Measurements from ENCODE around the gene PRXL2C.
A peak's percentile ranks its signal among the peaks of the same experiment; 100 is the strongest.
"Not testable (repeated sequence)": the region's sequence is repeated elsewhere in the genome, so short reads cannot be mapped to it uniquely, and the experiment has no call there.

Gene PRXL2C

DNA sequence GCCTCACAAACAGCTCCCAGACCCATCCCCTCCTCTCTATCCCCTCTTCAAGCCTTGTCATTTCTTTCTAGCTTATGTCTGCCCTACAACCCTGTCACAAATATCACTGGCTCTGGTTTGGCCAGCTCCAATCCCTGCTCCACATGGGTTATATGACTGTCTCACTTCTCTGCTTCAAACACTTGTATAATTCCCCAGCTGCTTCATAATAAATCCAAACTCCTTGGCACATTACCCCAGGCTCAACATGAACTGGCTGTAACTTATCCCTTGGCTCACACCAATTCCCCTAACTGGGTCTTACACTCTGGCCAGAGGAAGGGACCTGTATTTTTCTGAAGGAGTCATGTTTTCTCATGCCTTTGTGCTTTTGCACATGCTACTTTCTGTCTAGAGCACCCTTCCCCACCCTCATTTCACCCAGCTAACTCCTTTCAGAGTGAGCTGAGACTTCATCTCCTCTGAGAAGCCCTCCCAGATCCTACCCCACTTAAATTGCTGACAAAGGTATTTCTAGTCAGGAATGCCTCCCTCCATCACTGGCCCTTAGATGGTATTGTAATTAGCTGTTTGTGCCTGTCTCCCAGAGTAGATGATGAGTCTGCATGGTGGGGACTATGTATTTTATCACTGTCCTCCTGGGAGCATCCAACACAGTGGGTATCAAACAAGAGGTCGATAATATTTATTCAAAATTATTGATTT is 5.3 kb downstream of the PRXL2C start:
- FAIRE-seq, result no peak
- DNase-seq (ENCODE audit: low spot score), result no peak

DNA sequence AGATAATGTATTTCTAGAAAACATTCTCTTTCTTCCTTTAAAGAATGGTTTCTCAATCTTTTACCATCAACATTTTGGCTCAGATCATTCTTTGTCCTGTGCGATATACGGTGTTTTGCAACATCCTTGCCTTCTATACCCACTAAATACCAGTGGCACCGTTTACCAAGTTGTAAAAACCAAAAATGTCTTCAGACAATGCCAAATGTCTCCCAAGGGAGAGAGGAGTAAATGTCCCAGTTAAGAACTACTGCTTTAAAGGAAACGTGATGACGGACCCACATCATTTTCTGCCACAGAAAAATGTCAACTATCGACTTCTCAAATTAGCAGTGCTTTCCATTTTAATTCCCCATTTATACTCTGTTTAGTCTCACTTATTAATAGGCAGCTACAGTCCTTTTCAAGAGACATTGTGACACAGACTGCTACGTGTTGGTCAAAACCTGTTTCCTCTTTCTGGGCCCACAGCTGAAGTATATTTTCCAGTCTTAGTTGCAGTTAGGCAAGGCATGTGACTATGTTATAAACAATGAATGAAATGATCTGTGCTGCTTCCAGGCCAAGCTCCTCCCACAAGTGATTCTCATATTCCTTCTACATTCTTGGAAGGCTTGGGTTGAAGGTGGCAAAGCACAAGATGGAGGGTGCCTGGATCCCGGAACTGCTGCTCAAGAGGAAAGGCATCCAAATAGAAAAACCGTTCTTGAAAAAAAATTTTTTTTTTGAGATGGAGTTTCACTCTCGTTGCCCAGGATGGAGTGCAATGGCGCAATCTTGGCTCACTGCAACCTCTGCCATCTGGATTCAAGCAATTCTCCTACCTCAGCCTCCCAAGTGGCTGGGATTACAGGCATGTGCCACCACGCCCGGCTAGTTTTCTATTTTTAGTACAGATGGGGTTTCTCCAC is 8.8 kb downstream of the PRXL2C start:
- FAIRE-seq, result no peak
- no peak for DNase-seq (ENCODE audit: low spot score)

DNA sequence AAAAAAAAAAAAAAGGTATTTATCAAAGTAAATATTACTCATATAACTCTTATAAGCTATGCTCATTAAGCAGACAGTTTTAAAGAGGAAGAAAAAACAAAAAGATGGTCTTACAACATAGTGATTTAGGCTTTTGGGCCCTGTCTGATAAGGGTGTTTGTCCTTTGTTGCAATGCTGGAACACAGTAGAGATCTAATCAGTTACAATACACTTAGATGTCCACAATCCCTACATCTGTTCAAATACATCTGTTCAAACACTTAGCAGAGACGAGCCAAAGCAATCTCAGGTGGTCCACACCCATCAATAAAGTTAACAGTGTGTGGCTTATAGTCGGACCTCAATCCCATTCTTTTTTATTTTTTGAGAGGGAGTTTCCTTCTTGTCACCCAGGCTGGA is 11.0 kb downstream of the PRXL2C start:
- DNase-seq (ENCODE audit: low spot score), result no peak
- no peak for FAIRE-seq

- FAIRE-seq (no peak), DNase-seq (ENCODE audit: low spot score) (no peak)
Measured at GRCh38 chr9:96641514-96641913, 13.6 kb downstream of the PRXL2C start.

DNA sequence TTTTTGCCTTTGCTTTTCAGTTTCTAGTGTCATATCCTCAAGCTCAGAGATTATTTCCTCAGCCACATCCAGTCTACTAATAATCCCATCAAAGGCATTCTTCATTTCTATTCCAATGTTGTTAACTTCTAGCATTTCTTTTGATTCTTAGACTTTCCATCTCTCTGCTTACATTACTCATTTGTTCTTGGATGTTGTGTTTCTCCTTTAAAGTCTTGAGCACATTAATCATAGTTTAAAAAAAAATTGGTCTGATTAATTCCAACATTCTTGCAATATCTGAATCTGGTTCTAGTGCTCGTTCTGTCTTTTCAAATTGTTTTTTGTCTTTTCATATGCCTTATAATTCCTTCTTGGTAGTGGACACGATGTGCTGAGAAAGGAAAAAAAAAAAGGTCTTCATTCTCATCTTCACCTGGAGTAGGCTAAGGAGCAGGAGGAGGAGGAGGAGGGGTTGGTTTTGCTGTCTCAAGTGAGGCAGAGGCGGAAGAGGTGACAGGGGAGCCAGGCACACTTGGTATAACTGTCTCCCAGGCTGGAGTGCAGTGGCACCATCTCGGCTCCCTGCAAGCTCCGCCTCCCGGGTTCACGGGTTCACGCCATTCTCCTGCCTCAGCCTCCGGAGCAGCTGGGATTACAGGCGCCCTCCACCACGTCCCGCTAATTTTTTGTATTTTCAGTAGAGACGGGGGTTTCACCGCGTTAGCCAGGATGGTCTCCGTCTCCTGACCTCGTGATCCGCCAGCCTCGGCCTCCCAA is 16.3 kb downstream of the PRXL2C start:
- no peak for FAIRE-seq

DNA sequence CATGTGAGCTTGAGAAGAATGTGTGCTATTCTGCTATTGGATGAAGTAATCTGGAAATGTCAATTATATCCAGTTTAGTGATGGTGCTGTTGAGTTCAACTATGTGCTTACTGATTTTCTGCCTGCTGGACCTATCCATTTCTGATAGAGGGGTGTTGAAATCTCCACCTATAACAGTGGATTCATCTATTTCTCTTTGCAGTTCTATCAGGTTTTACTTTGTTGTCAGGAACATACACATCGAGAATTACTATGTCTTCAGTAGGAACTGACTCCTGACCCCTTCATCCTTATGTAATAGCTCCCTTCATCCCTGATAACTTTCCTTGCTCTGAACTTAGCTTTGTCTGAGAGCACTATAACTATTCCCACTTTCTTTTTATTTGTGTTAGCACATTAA is 18.7 kb downstream of the PRXL2C start:
- no peak for FAIRE-seq
- DNase-seq (ENCODE audit: low spot score), result no peak

More for the DNA sequence above, 16.3 kb downstream of the PRXL2C start:
- DNase-seq (ENCODE audit: low spot score), result no peak

DNA sequence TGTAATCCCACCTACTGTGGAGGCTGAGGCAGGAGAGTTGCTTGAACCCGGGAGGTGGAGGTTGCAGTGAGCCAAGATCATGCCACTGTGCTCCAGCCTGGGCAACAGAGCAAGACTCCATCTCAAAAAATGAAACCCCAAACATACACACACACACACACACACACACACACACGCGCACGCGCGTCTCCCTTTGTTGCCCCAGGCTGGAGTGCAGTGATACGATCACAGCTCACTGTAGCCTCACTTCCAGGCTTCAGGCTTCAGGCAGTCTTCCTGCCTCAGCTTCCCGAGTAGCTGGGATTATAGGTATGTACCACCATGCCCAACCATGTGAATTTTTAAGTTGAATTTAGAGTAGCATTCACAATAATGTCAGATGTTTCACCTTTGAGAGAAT is 21.5 kb downstream of the PRXL2C start:
- not testable (repeated sequence) for FAIRE-seq; DNase-seq (ENCODE audit: low spot score)

GRCh38 chr9:96626912-96627311 is 28.2 kb downstream of the PRXL2C start:
- no peak for FAIRE-seq

DNA sequence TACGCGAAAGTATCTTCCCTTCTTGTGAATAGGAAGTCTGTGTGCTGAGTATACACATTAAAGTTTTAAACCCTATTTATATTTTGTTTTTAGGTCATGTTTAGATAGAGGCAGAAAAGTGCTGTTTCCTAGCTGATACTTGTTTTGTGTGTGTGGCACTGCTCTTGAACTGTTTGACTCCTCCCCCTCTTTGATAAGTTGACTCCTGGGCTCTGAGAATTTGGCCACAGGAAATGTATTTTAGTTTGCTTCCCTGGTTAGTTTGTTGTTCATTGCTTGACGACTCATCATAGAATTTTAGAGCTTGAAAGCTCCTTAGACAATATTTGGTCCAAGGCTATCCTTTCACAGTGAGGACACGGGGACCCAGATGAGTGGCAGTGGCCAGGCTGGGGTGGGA is 33.5 kb downstream of the PRXL2C start:
- FAIRE-seq, result no peak
- DNase-seq (ENCODE audit: low spot score), result no peak

More at GRCh38 chr9:96626912-96627311, 28.2 kb downstream of the PRXL2C start:
- no peak for DNase-seq (ENCODE audit: low spot score)

DNA sequence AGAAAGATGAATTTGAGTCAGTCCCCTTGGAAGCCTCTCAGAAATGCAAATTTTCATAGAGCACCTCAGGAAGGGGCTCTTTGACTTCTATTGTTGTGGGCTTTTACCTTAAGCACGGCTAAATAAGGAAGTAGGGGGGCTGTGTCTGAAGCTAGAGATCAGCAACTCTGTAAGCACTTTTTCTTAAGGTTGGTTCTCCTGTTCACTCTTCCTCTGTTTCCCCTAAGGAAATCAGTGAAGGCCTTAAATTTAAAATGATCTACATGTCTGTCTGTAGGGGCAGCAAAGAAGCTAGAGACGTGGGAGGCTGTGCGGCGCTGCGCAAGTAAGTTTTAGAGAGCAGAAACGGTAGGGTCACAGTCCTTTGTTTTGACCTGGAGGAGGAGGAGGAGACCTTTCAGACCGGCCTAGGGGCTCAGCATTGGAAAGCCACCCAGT is 34.3 kb downstream of the PRXL2C start:
- DNase-seq (ENCODE audit: low spot score) (no peak), FAIRE-seq (no peak)

DNA sequence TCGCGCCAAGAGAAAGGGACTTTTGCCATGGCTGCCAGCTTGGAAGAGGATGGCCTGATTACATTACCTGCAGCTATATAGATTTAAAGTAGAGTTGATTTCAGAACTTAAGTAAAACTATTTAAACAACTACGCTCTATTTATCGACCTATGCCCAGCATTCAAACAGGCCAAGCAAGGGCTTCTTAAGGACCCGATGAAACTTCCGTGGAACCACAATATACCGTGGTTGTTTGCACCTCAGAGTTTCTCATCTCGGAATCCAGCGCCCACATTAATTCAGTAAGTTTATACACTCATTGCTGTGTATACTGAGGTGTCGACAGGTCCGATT is 35.0 kb downstream of the PRXL2C start:
- no peak for DNase-seq (ENCODE audit: low spot score)
- FAIRE-seq, result no peak

GRCh38 chr9:96619491-96620180 is 35.5 kb downstream of the PRXL2C start, which contains the start of gene CDC14B:
CDC14B (minus strand) TSS chr9:96619843; CDS start chr9:96619378, 465 bp downstream.
- DNase-seq (ENCODE audit: low spot score) (peak; percentile 85), FAIRE-seq (peak; percentile 55)

DNA sequence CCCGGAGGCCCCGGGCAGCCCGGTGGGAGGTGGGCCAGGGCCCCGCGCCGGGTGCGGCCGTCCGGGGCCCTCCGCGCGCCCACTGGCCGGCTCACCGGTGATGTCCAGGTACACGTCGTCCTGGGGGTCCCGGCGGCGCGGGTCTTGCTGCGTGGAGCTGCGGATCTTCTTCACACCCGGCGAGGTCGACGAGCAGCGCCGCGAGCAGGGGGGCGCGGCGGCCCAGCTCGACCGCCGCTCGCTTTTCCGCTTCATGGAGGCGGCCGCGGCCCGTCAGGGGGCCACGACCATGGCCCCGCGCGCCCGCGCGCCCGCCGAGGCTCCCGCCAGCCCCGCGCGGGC is 36.0 kb downstream of the PRXL2C start:
- no peak for FAIRE-seq
- DNase-seq (ENCODE audit: low spot score), result no peak

DNA sequence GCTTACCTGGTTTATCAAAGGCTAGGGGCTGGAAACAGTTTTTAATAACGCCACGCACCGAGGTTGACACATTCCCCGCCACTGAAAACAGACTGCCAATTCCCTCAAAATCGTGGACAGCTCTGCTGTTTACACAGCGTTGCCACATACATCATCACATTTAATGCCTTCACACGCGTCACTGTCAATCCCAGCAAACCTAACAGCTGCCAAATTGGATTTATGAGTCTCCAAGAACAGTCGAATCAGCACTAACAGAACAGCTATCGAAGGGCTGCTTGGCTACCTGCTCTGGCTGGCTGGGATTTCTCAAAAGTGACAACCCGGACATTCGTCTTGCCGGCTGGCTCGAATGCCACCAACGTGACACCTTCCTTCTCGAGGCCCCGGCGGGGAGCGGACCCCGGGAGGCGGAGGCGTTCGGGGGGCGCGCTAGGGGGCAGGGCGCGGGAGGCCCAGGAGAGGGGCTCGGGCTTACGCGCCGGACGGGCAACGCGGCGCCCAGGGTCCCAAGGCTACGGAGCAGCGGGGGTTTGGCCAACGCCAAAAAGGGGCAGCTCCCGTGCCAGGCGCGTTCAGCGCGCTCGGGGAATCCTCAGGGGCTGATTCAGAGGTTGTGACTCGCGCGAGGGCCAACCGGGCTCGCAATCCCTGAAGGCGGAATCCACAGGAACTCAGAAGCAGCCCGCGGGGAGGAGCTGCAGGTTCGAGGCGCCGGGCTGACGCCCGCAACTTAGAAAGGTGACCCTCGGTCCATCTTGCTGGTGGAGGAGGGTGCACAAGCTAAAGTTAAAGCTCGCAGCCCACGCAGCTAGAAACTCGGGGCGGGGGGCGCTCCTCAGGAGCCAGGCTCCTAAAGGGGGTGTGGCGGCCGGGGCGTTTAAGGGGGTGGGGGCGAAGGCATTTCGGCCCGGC is 36.7 kb downstream of the PRXL2C start:
- FAIRE-seq (no peak), DNase-seq (ENCODE audit: low spot score) (peak; percentile 50)

DNA sequence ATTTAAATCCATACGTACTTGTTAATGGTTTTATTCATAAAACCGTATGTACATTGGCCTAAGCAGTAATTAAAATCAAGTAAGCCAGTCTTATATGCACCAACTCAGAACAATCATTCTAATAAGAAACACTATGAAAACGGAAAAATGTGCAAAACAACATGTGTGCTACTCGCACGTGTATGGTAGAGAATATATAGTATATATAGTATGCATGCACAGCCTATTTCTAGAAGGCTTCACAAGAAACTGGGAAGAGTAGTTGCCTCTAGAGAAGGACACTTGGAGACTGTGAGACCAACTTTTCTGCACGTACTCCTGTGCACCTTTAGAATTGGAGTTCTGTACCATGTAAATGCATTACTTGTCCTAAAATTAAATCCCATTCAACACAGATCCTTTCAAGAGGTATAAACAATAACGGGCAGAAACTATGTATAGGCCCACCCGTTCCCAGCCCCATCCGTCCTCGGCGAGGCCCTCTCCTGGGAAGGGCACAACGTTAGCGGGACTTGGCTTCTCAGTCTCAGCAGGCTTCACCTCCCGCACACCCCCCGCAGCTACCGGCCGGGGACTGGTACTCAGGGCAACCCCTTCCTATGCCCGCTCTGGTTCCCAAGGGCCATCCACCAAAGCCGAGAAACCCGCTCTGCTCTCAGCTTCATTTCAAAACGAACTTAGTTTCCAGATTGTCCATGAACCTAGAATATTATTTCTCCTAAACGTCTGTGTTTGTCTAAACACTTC is 37.5 kb downstream of the PRXL2C start:
- FAIRE-seq, result no peak
- no peak for DNase-seq (ENCODE audit: low spot score)

- no peak for DNase-seq (ENCODE audit: low spot score)
- no peak for FAIRE-seq
Measured at GRCh38 chr9:96616817-96617438, 38.2 kb downstream of the PRXL2C start.

DNA sequence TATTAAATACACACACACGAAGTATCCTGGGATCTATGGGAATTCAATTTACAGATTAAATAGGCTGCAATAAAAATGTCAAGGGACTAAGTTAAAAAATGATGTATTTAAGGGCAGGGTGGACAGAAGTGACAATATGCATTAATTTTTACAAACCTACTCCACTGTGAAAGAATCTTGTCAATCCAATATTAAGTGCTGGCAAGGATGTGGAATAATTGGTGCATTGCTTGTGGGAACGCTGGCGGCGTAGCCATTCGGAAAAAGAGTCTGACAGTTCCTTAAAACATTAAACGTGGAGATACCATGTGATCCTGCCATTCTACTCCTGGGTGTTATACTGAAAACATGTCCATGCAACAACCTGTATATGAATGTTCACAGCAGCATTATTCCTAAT is 39.7 kb downstream of the PRXL2C start:
- DNase-seq (ENCODE audit: low spot score) (no peak), FAIRE-seq (no peak)

- DNase-seq (ENCODE audit: low spot score); FAIRE-seq: not testable (repeated sequence)
Measured at GRCh38 chr9:96614664-96615063, 40.5 kb downstream of the PRXL2C start.

- FAIRE-seq (no peak), DNase-seq (ENCODE audit: low spot score) (no peak)
Measured at GRCh38 chr9:96612966-96613589, 42.0 kb downstream of the PRXL2C start.
